Aorta (tissue), 5 donors: ENCODE results near the gene PADI4. TPM values are rescaled to one million over a fixed set of nuclear protein-coding genes. Genes with fewer than 3 reads are reported as not detected.
"Not testable (repeated sequence)": the region's sequence is repeated elsewhere in the genome, so short reads cannot be mapped to it uniquely, and the experiment has no call there.

Experiments used
- ATAC-seq: fragments of 200-7000 bp; cut with Tn5 transposase; one replicate; pipeline ENCODE4 v1.9.1; 2022; ENCODE audit warnings: moderate library complexity; ENCODE audit not compliant: low FRiP score
- DNase-seq, 2 donors: peaks; one replicate each; pipeline ENCODE4 v3.0.0-alpha.2; 2020
- H3K27ac ChIP-seq, 2 donors: one replicate each; pipeline ENCODE4 v1.5.1; 2013; ENCODE audit warnings: low read length in 2 of 2, mild to moderate bottlenecking in 2 of 2, moderate library complexity in 2 of 2, control low read depth in 1 of 2, inconsistent platforms in 1 of 2, low read depth in 1 of 2
- H3K27me3 ChIP-seq, 2 donors: one replicate each; pipeline ENCODE4 v1.6.1; 2013; ENCODE audit warnings: control low read depth in 1 of 2, low read length in 1 of 2, mild to moderate bottlenecking in 1 of 2, moderate library complexity in 1 of 2; ENCODE audit not compliant: insufficient read depth in 2 of 2, control insufficient read depth in 1 of 2
- H3K36me3 ChIP-seq, 2 donors: one replicate each; pipeline ENCODE4 v1.6.1; 2013; ENCODE audit warnings: control low read depth in 1 of 2, low read length in 1 of 2, mild to moderate bottlenecking in 1 of 2; ENCODE audit not compliant: insufficient read depth in 2 of 2, control insufficient read depth in 1 of 2
- H3K4me1 ChIP-seq, 2 donors: one replicate each; pipeline ENCODE4 v1.6.1; 2013; ENCODE audit warnings: low read length in 2 of 2, control low read depth in 1 of 2, mild to moderate bottlenecking in 1 of 2, moderate library complexity in 1 of 2; ENCODE audit not compliant: insufficient read depth in 2 of 2, control insufficient read depth in 1 of 2
- H3K4me3 ChIP-seq, 2 donors: one replicate each; pipeline ENCODE4 v1.5.1; 2013; ENCODE audit warnings: low read length in 2 of 2, control low read depth in 1 of 2, mild to moderate bottlenecking in 1 of 2
- H3K9me3 ChIP-seq: one replicate; pipeline ENCODE4 v1.6.1; 2013; ENCODE audit warnings: mild to moderate bottlenecking, low read length; ENCODE audit not compliant: control insufficient read depth
- WGBS, 2 donors: extraction: QIAGEN DNeasy Blood & Tissue Kit; methylation state at CpG; one replicate each; pipeline ENCODE4 v1.1.7; 2013; 5-methylcytosine and 5-hydroxymethylcytosine counted together
- intact Hi-C, 2 donors: fragments of 100-400 bp; cut with DNase I; formaldehyde crosslinking; loops; one replicate each; pipeline versions ENCODE4 v1.14.2 to v1.15.0; 2022
- microRNA-seq, 2 donors: library from miRNA; unstranded; fragments of <30 nt; microRNA quantifications; one replicate each; pipeline ENCODE4 v1.2.0, GENCODE V29; 2020
- polyA plus RNA-seq, 2 donors: library from polyadenylated mRNA; stranded (reverse); fragments of 200-250 nt; gene quantifications; one replicate each; pipeline ENCODE4 v1.2.3, GENCODE V29; 2013
- total RNA-seq, 2 donors: library from RNA; stranded (reverse); fragmentation: NEBNext Ultra II Directional; extraction: Animal tissue kit (Norgen Biotek cat#: 25700); gene quantifications; one replicate each; pipeline ENCODE4 v1.2.1, GENCODE V29; 2021
- donor health status: healthy with polysubstance abuse.
- donor health status: Bipolar disorder and iron deficiency.
- donor health status: DM: no; HTN: no; CAD: no.
- donor health status: DM: no; HTN: no; CAD: no.
- donor health status: DM: yes; HTN: yes; CAD: no.

The PADI4 gene
- total and polyA plus RNA-seq, 4 donors = 1.7 to 2.1 TPM; not detected in 2

GRCh38 chr1:17407786-17408514 lies 100.0 kb downstream of the PADI4 start:
- not testable (repeated sequence) for H3K36me3 ChIP-seq, H3K4me3 ChIP-seq, ATAC-seq, H3K4me1 ChIP-seq, H3K9me3 ChIP-seq, H3K27me3 ChIP-seq, DNase-seq, H3K27ac ChIP-seq
- intact Hi-C loops = loop anchor here (5.0 to 10.0 kb wide), 2 partner anchors 281 to 283 kb away; no protein-coding TSS in a partner anchor
- WGBS, 2 donors = 93 to 96% methylated on average over 29 to 30 of the region's 30 CpGs

- Histone ChIP-seq H3K36me3 (peaks cover 0 to 9% of the 10 kb centered on the region in 2 donors), H3K4me1 (no peaks in the 10 kb centered on the region), H3K27me3 (no peaks in the 10 kb centered on the region), H3K27ac (no peak overlapping the region), H3K4me3 (no peak overlapping the region), H3K9me3 (no peaks in the 10 kb centered on the region)
- WGBS, 2 donors = 86 to 88% methylated on average over 10 of the region's 10 CpGs
- DNase-seq = no peak
- intact Hi-C loops = loop anchor here (5.0 to 10.0 kb wide), 2 partner anchors 282 to 285 kb away; no protein-coding TSS in a partner anchor
- ATAC-seq = no peak
Observed at GRCh38 chr1:17409391-17409811, 101.4 kb downstream of the PADI4 start.

- H3K9me3 ChIP-seq = no peaks in the 10 kb centered on the region
- WGBS, 2 donors = 91 to 94% methylated on average over 16 of the region's 16 CpGs
- no peak for ATAC-seq
- peaks cover 0 to 9% of the 10 kb centered on the region in 2 donors for H3K36me3 ChIP-seq
- intact Hi-C loops = no loop called here
- no peak overlapping the region for H3K27ac ChIP-seq
- no peak overlapping the region for H3K4me3 ChIP-seq
- no peaks in the 10 kb centered on the region for H3K27me3 ChIP-seq
- no peaks in the 10 kb centered on the region for H3K4me1 ChIP-seq
- no peak for DNase-seq
Observed at GRCh38 chr1:17412093-17412870, 104.3 kb downstream of the PADI4 start.

Small RNAs within 50 kb of the gene (microRNA-seq; reads per million reads assigned to microRNA genes)
- 0 reads per million in 2 donors for gene MIR3972

Other genes with a start within 250 kb of the PADI4 start
- gene PADI2, start 188.7 kb upstream of the PADI4 start, total RNA-seq = 1 to 10 TPM; 1.8 to 2.2 TPM
- 1 to 10 TPM in 1 of 2 donors, under 1 TPM in 1; 0.87 to 2.9 TPM for gene PADI2, start 188.7 kb upstream of the PADI4 start, polyA plus RNA-seq
- gene PADI1, start 103.1 kb upstream of the PADI4 start, total RNA-seq = not detected
- gene PADI1, start 103.1 kb upstream of the PADI4 start, polyA plus RNA-seq = under 1 TPM; 0.05 to 0.13 TPM
- gene PADI3, start 59.1 kb upstream of the PADI4 start, total RNA-seq = not detected
- not detected for gene PADI3, start 59.1 kb upstream of the PADI4 start, polyA plus RNA-seq
- not detected for gene PADI6, start 64.0 kb downstream of the PADI4 start, total RNA-seq
- gene PADI6, start 64.0 kb downstream of the PADI4 start, polyA plus RNA-seq = not detected
- gene RCC2, start 131.5 kb downstream of the PADI4 start, total RNA-seq = 10 to 100 TPM; 22.3 to 34.2 TPM
- gene RCC2, start 131.5 kb downstream of the PADI4 start, polyA plus RNA-seq = 10 to 100 TPM in 1 of 2 donors, 1 to 10 TPM in 1; 7.5 to 11.9 TPM
- gene ARHGEF10L, start 231.5 kb downstream of the PADI4 start, total RNA-seq = 100 to 1,000 TPM; 143 to 190 TPM
- gene ARHGEF10L, start 231.5 kb downstream of the PADI4 start, polyA plus RNA-seq = 100 to 1,000 TPM in 1 of 2 donors, 10 to 100 TPM in 1; 24.0 to 122 TPM